Ovary (tissue), 9 donors: ENCODE measurements around the gene TLR6. TPM values are rescaled to one million over a fixed set of nuclear protein-coding genes. Genes with fewer than 3 reads are reported as not detected.

Experiments used
- DNase-seq, 5 donors: peaks; one replicate each; pipeline ENCODE4 v3.0.0-alpha.2; 2019 to 2020
- H3K27ac ChIP-seq, 2 donors: fragments of 200-600 bp; one replicate each; pipeline versions ENCODE4 v1.5.1 to v1.8.0; 2019 to 2022
- H3K27me3 ChIP-seq: fragments of 200-600 bp; one replicate; pipeline ENCODE4 v1.8.0; 2022
- H3K36me3 ChIP-seq: fragments of 200-600 bp; sonication (generic); one replicate; pipeline ENCODE4 v1.5.1; 2019
- H3K4me1 ChIP-seq: one replicate; pipeline ENCODE4 v1.8.1; 2013; ENCODE audit warnings: mild to moderate bottlenecking, moderate library complexity; ENCODE audit not compliant: insufficient read depth
- H3K4me3 ChIP-seq: fragments of 200-600 bp; sonication (generic); one replicate; pipeline ENCODE4 v1.5.1; 2017
- H3K9me3 ChIP-seq, 2 donors: fragments of 200-600 bp in 1 of 2; sonication (generic) in 1 of 2; one replicate each; pipeline versions ENCODE4 v1.5.1 to v1.8.1; 2013 to 2019; ENCODE audit warnings: mild to moderate bottlenecking in 1 of 2, moderate library complexity in 1 of 2
- EP300 ChIP-seq: sonication (generic); formaldehyde crosslinking; IDR thresholded peaks from one replicate; pipeline ENCODE4 v1.6.1; 2017; ENCODE audit warnings: antibody characterized with exemption
- POLR2A ChIP-seq: fragments of 450-650 bp; IDR thresholded peaks from one replicate; pipeline ENCODE4 v1.6.1; 2017; ENCODE audit warnings: antibody characterized with exemption, mild to moderate bottlenecking, moderate library complexity
- WGBS, 3 donors: extraction: QIAGEN DNeasy Blood & Tissue Kit in 1 of 3; methylation state at CpG; one replicate each; pipeline versions ENCODE4 v1.1.5 to v1.1.7; 2013 to 2017; 5-methylcytosine and 5-hydroxymethylcytosine counted together
- intact Hi-C, 4 donors: fragments of 100-400 bp; cut with DNase I; formaldehyde crosslinking; loops; one replicate each; pipeline versions ENCODE4 v1.11.0 to v1.15.1; 2022 to 2023
- polyA plus RNA-seq, 2 donors: library from polyadenylated mRNA; stranded (reverse); fragments of 200-250 nt in 1 of 2; fragments of 350-450 nt in 1 of 2; fragmentation: Illumina TruSeq in 1 of 2; extraction: RNeasy Lipid Tissue Mini Kit (QIAGEN cat#74804) in 1 of 2; gene quantifications; one replicate each; pipeline ENCODE4 v1.2.3, GENCODE V29; 2013 to 2014
- total RNA-seq, 7 donors: library from RNA; depleted of rRNA in 2 of 7; stranded (reverse); fragments of >200 nt in 2 of 7; fragmentation: NEBNext Ultra II Directional in 3 of 7; extraction: Animal tissue kit (Norgen Biotek cat#: 25700) in 3 of 7; gene quantifications; one replicate each; pipeline versions ENCODE4 v1.1.0 to v1.2.4, GENCODE V29; 2016 to 2023
- TF ChIP-seq, protein P1 (sequence below), 3 donors: fragments of 450-650 bp in 2 of 3; fragments of 200-600 bp in 1 of 3; IDR thresholded peaks; one replicate each; pipeline versions ENCODE4 v1.5.1 to v1.8.0; 2016 to 2022; ENCODE audit warnings: antibody characterized with exemption in 3 of 3, mild to moderate bottlenecking in 1 of 3
- donor health status: DM: no; HTN: no; CAD: no; lungs with moderate emphysema.
- donor health status: DM: no; HTN: no; CAD: no.
- donor health status: Bipolar disorder and iron deficiency.
- donor health status: DM: yes; HTN: yes; CAD: no.
- donor health status: DM: no; HTN: no; CAD: no.
- donor health status: DM: yes; HTN: yes; CAD: no.

TLR6 gene
- total and polyA plus RNA-seq, 9 donors: 0.52 to 5.0 (median 2.6) TPM

DNA sequence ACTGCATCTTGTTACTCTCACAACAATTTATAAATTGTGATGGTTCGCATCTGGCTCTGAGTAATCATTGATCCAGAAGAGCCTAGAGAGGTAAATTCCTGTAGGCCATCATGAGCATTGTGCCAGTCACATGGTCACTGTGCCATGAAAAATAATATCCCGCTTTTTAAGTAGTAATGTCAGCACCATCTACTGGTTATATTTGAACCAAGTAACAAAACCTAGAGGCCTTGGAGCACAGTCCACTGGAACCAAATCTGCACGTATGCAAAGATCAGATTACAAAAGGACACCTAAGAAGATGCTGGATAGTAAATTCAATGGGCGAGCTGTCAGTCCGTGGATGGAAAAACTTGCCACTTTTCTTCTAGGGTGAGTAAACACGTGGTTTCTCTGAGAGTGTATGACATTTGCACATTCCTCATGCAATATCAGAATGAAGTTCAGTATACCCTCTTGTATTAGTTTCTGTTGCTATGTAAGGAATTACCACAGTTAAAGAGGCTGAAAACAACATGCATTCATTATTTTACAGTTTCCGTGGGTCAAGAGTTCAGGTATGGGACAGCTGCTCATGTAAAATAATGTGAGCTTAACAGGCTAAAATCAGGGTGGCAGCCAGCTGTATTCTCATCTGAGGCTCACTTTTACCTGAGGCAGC is 37.8 kb upstream of the TLR6 start:
- DNase-seq: no peak
- intact Hi-C loops: no loop called here
- no peaks in the 10 kb centered on the region for H3K4me1 ChIP-seq
- H3K27ac ChIP-seq: no peak overlapping the region
- no peaks in the 10 kb centered on the region for H3K27me3 ChIP-seq
- no peaks in the 10 kb centered on the region for H3K9me3 ChIP-seq
- WGBS, 3 donors: 86 to 92% (median 90%) methylated on average over 7 of the region's 7 CpGs
- TF ChIP-seq, protein P1, sequence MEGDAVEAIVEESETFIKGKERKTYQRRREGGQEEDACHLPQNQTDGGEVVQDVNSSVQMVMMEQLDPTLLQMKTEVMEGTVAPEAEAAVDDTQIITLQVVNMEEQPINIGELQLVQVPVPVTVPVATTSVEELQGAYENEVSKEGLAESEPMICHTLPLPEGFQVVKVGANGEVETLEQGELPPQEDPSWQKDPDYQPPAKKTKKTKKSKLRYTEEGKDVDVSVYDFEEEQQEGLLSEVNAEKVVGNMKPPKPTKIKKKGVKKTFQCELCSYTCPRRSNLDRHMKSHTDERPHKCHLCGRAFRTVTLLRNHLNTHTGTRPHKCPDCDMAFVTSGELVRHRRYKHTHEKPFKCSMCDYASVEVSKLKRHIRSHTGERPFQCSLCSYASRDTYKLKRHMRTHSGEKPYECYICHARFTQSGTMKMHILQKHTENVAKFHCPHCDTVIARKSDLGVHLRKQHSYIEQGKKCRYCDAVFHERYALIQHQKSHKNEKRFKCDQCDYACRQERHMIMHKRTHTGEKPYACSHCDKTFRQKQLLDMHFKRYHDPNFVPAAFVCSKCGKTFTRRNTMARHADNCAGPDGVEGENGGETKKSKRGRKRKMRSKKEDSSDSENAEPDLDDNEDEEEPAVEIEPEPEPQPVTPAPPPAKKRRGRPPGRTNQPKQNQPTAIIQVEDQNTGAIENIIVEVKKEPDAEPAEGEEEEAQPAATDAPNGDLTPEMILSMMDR (IDR thresholded peaks at IDR 0.05): no peak
- no peaks in the 10 kb centered on the region for H3K36me3 ChIP-seq
- H3K4me3 ChIP-seq: no peak overlapping the region

DNA sequence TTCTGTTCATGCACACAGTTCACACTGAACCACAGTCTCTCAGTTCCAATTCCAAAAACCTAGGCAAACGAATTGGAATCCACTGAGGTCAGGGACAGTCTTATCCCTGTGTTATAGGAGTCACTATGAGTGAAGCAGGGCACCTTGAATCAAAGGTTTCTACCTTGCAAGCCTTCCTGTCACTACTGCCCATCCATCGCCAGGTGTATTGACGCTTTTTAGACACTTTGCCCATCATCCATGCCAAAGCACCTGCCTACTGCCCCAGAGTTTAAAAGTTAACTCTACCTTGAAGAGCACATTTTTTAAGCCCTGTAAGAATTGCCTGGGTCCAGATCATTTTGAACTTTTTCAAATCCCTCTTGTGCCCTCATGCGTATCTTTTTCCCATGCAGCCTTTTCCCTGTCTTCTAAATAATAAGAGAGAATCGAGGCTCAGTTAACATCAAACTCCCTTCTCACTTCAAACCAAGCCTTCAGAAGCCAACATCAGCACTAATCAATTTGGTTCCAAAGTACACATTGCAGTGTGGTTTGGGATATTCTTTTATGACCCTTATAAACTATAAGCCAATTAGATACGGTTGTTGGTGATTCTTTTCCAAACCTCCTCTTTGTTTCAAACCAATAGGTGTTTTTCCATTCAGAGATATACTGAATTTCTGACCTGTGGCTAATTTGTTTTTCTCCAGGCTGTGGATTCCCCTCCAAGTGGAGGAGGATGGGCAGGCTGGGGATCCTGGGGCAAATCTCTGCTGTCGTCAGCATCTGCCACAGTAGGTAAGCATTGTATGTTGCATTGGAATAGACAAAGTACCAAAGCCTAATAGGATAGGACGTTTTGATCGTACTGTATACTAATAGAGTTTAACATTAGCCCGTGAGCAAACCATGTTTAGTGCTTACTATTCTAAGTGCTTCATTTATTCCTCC is 34.7 kb upstream of the TLR6 start:
- H3K4me1 ChIP-seq: no peaks in the 10 kb centered on the region
- intact Hi-C loops: no loop called here
- no peak overlapping the region for H3K27ac ChIP-seq

DNA sequence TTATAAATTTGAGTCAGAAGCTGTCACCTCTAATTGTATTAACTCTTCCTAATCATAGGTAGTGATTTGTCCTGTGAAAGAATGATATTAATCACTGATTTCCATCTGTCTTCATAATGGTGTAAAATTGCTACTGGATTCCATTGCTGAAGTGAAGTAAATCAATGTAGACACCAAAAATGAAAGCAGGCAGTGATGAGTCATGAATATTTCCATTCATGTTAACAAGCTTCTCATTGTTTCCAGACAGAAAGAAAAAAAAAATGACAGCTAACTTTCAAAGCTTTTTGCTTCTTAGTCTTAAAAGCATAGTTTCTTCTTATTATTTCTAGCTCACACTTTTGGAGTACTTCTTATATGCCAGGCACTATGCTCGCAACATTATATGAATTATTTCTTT is 32.5 kb upstream of the TLR6 start:
- no peaks in the 10 kb centered on the region for H3K36me3 ChIP-seq
- no peaks in the 10 kb centered on the region for H3K4me1 ChIP-seq
- no peaks in the 10 kb centered on the region for H3K9me3 ChIP-seq
- H3K4me3 ChIP-seq: no peak overlapping the region
- TF ChIP-seq, protein P1 (IDR thresholded peaks at IDR 0.05): no peak
- TF ChIP-seq POLR2A: no peak
- TF ChIP-seq EP300: no peak
- intact Hi-C loops: no loop called here
- no peak for DNase-seq
- no peaks in the 10 kb centered on the region for H3K27me3 ChIP-seq
- 85 to 95% (median 93%) methylated on average over 1 of the region's 1 CpG for WGBS, 3 donors
- H3K27ac ChIP-seq: no peak overlapping the region

More for the DNA sequence above, 34.7 kb upstream of the TLR6 start:
- no peaks in the 10 kb centered on the region for H3K9me3 ChIP-seq
- no peaks in the 10 kb centered on the region for H3K36me3 ChIP-seq
- no peak overlapping the region for H3K4me3 ChIP-seq
- DNase-seq: no peak
- no peak for TF ChIP-seq EP300
- no peaks in the 10 kb centered on the region for H3K27me3 ChIP-seq
- WGBS, 3 donors: 82 to 85% (median 84%) methylated on average over 10 of the region's 10 CpGs

DNA sequence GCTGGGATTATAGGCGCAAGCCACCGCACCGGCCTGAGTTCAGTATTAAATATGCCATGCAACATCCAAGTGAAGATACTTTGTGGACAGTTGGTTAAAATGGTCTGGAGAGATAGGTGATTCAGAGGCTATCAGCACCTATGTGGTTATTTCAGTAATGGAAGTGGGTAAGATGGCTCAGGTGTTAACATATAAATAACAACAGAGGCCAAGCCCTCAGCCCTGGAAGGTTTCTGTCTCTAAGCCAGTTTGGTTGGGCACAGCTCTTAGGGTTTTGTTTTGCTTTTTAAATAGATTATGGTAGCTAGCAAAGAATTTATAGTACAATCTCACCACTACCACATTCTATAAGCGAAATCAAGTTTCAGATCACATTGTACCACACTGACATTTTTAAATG is 27.6 kb upstream of the TLR6 start:
- TF ChIP-seq POLR2A (no peak), EP300 (no peak)
- TF ChIP-seq, protein P1 (IDR thresholded peaks at IDR 0.05): no peak
- Histone ChIP-seq H3K27me3 (no peaks in the 10 kb centered on the region), H3K9me3 (no peaks in the 10 kb centered on the region), H3K4me3 (no peak overlapping the region), H3K4me1 (peaks cover 1% of the 10 kb centered on the region), H3K27ac (no peak overlapping the region), H3K36me3 (no peaks in the 10 kb centered on the region)
- intact Hi-C loops: no loop called here
- DNase-seq: no peak
- 98 to 100% (median 99%) methylated on average over 4 of the region's 4 CpGs for WGBS, 3 donors

DNA sequence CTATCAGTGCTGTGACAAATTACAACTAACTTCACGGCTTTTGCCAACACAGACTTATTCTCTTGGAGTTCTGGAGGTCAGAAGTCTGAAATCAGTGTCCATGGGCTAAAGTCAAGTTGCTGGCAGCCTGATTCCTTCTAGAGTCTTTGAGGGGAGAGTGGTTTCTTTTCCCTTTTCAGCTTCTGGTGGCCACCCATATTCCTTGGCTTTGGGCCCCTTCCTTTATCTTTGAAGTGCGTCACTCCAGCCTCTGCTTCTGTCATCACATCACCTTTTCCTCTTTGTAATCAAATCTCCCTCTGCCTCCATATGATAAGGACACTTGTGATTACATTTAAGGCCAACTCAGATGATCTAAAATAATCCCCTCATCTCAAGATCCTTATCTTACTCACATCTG is 20.0 kb upstream of the TLR6 start:
- 87 to 93% (median 92%) methylated on average over 2 of the region's 2 CpGs for WGBS, 3 donors
- DNase-seq: no peak
- no peak overlapping the region for H3K4me3 ChIP-seq

More for the DNA sequence above, 20.0 kb upstream of the TLR6 start:
- Histone ChIP-seq H3K4me1 (peaks cover 10% of the 10 kb centered on the region), H3K36me3 (no peaks in the 10 kb centered on the region), H3K27ac (no peak overlapping the region), H3K9me3 (no peaks in the 10 kb centered on the region), H3K27me3 (no peaks in the 10 kb centered on the region)
- TF ChIP-seq, protein P1 (IDR thresholded peaks at IDR 0.05): no peak
- no peak for TF ChIP-seq EP300
- no peak for TF ChIP-seq POLR2A
- intact Hi-C loops: no loop called here
